Measurements from ENCODE around the gene S1PR3.

DNA sequence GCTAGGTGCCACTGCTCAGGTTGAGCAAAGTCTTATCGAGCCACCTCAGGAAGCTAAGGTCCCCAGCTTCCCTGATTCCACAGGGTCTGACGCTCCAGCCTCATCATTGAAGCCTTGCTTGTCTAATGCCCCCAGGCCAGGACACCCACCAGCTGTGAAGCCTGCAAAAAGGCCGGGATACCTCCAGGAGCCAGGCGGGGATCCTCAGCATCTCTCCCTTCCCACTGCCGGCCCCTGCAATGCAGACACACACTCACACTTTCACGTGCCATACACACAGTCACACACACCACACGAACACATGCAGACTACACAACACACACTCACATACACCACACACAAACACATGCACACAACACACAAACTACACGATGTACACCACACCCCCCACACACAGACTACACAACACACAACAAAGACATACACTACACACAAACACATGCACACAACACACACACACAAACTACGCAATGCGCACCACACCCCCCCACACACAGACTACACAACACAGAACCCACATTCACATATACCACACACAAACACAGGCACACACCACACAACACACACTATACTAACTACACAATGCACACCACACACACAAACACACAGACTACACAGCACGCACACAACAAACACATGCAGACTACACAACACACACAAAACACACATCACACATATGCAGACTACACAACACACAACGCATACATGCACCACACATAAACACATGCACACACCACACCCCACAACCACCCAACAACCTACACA lies 17.8 kb upstream of the S1PR3 start:
- TF ChIP-seq, protein P1, sequence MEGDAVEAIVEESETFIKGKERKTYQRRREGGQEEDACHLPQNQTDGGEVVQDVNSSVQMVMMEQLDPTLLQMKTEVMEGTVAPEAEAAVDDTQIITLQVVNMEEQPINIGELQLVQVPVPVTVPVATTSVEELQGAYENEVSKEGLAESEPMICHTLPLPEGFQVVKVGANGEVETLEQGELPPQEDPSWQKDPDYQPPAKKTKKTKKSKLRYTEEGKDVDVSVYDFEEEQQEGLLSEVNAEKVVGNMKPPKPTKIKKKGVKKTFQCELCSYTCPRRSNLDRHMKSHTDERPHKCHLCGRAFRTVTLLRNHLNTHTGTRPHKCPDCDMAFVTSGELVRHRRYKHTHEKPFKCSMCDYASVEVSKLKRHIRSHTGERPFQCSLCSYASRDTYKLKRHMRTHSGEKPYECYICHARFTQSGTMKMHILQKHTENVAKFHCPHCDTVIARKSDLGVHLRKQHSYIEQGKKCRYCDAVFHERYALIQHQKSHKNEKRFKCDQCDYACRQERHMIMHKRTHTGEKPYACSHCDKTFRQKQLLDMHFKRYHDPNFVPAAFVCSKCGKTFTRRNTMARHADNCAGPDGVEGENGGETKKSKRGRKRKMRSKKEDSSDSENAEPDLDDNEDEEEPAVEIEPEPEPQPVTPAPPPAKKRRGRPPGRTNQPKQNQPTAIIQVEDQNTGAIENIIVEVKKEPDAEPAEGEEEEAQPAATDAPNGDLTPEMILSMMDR (IDR thresholded peaks at IDR 0.05), result no peak
- TF ChIP-seq POLR2A (IDR thresholded peaks at IDR 0.05), result no peak

All from testis (tissue), 2 donors.